Neuron (in vitro differentiated cells): Measurements from ENCODE around the gene RTCA.
"Not testable (repeated sequence)": the region's sequence is repeated elsewhere in the genome, so short reads cannot be mapped to it uniquely, and the experiment has no call there.

Source experiments
- H2AFZ ChIP-seq: one replicate; pipeline ENCODE4 v1.6.1; 2013; ENCODE audit warnings: low read depth, mild to moderate bottlenecking, inconsistent platforms, low read length, moderate library complexity
- H3K27me3 ChIP-seq: one replicate; pipeline ENCODE4 v1.6.1; 2013; ENCODE audit warnings: low read length; ENCODE audit not compliant: insufficient read depth
- H3K36me3 ChIP-seq: one replicate; pipeline ENCODE4 v1.6.1; 2013; ENCODE audit warnings: low read length; ENCODE audit not compliant: insufficient read depth
- H3K4me1 ChIP-seq: one replicate; pipeline ENCODE4 v1.6.1; 2013; ENCODE audit warnings: low read length; ENCODE audit not compliant: insufficient read depth
- H3K4me3 ChIP-seq: 2 replicates; pipeline ENCODE4 v1.5.1; 2013; ENCODE audit warnings: mild to moderate bottlenecking, low read length, moderate library complexity
- H3K9me3 ChIP-seq: one replicate; pipeline ENCODE4 v1.6.1; 2013; ENCODE audit warnings: low read length

The RTCA gene

GRCh38 chr1:100265931-100266740 is at the start of gene RTCA:
RTCA (plus strand) TSS chr1:100266216; CDS start chr1:100266376, 160 bp downstream.
- H3K4me1 ChIP-seq: peaks cover 4% of the 10 kb centered on the region
- no peaks in the 10 kb centered on the region for H3K27me3 ChIP-seq
- H3K36me3 ChIP-seq: peaks cover 34% of the 10 kb centered on the region
- H3K9me3 ChIP-seq: peaks cover 7% of the 10 kb centered on the region
- H2AFZ ChIP-seq: peak within 1 kb of the TSS; percentile 82
- H3K4me3 ChIP-seq: peak within 1 kb of the TSS; percentile 87

GRCh38 chr1:100217834-100218233 is 48.2 kb upstream of the RTCA start:
- no peaks in the 10 kb centered on the region for H3K4me1 ChIP-seq
- H3K36me3 ChIP-seq: peaks cover 43% of the 10 kb centered on the region
- no peaks in the 10 kb centered on the region for H3K9me3 ChIP-seq
- H3K4me3 ChIP-seq: no peak overlapping the region
- H3K27me3 ChIP-seq: no peaks in the 10 kb centered on the region
- H2AFZ ChIP-seq: no peak overlapping the region

- Histone ChIP-seq H2AFZ (no peak overlapping the region), H3K4me3 (no peak overlapping the region), H3K4me1 (no peaks in the 10 kb centered on the region), H3K36me3 (peaks cover 26% of the 10 kb centered on the region), H3K9me3 (no peaks in the 10 kb centered on the region), H3K27me3 (no peaks in the 10 kb centered on the region)
These were observed 46.6 kb upstream of the RTCA start for GRCh38 chr1:100219457-100219856.

GRCh38 chr1:100219883-100220282 is 46.1 kb upstream of the RTCA start:
- H3K36me3 ChIP-seq: peaks cover 23% of the 10 kb centered on the region

GRCh38 chr1:100222428-100222827 is 43.6 kb upstream of the RTCA start:
- Histone ChIP-seq H3K4me1 (no peaks in the 10 kb centered on the region), H3K4me3 (no peak overlapping the region), H2AFZ (no peak overlapping the region), H3K9me3 (no peaks in the 10 kb centered on the region), H3K27me3 (no peaks in the 10 kb centered on the region), H3K36me3 (peaks cover 17% of the 10 kb centered on the region)

More at GRCh38 chr1:100219883-100220282, 46.1 kb upstream of the RTCA start:
- no peaks in the 10 kb centered on the region for H3K27me3 ChIP-seq
- no peak overlapping the region for H2AFZ ChIP-seq
- no peaks in the 10 kb centered on the region for H3K9me3 ChIP-seq
- H3K4me1 ChIP-seq: no peaks in the 10 kb centered on the region
- no peak overlapping the region for H3K4me3 ChIP-seq

- H3K36me3 ChIP-seq: peaks cover 54% of the 10 kb centered on the region
- no peak overlapping the region for H2AFZ ChIP-seq
- H3K4me1 ChIP-seq: no peaks in the 10 kb centered on the region
- no peaks in the 10 kb centered on the region for H3K9me3 ChIP-seq
- no peaks in the 10 kb centered on the region for H3K27me3 ChIP-seq
- no peak overlapping the region for H3K4me3 ChIP-seq
These were observed 36.2 kb upstream of the RTCA start for GRCh38 chr1:100229681-100230443.

GRCh38 chr1:100230765-100231164 is 35.3 kb upstream of the RTCA start:
- H3K27me3 ChIP-seq: no peaks in the 10 kb centered on the region
- H3K36me3 ChIP-seq: peaks cover 54% of the 10 kb centered on the region
- H3K4me1 ChIP-seq: no peaks in the 10 kb centered on the region
- H3K4me3 ChIP-seq: no peak overlapping the region
- H2AFZ ChIP-seq: no peak overlapping the region
- H3K9me3 ChIP-seq: no peaks in the 10 kb centered on the region

GRCh38 chr1:100231721-100232120 is 34.3 kb upstream of the RTCA start:
- Histone ChIP-seq H3K9me3 (no peaks in the 10 kb centered on the region), H3K36me3 (peaks cover 60% of the 10 kb centered on the region), H3K4me1 (no peaks in the 10 kb centered on the region), H3K27me3 (no peaks in the 10 kb centered on the region), H3K4me3 (no peak overlapping the region), H2AFZ (no peak overlapping the region)

- H3K36me3 ChIP-seq: peaks cover 59% of the 10 kb centered on the region
- no peak overlapping the region for H2AFZ ChIP-seq
- no peak overlapping the region for H3K4me3 ChIP-seq
- H3K9me3 ChIP-seq: no peaks in the 10 kb centered on the region
- H3K27me3 ChIP-seq: no peaks in the 10 kb centered on the region
- no peaks in the 10 kb centered on the region for H3K4me1 ChIP-seq
These were observed 33.9 kb upstream of the RTCA start for GRCh38 chr1:100232156-100232555.

GRCh38 chr1:100233566-100233965 is 32.5 kb upstream of the RTCA start:
- not testable (repeated sequence) for H3K4me3 ChIP-seq, H2AFZ ChIP-seq, H3K9me3 ChIP-seq, H3K4me1 ChIP-seq, H3K27me3 ChIP-seq
- peaks cover 54% of the 10 kb centered on the region for H3K36me3 ChIP-seq

GRCh38 chr1:100234432-100234831 is 31.6 kb upstream of the RTCA start:
- H2AFZ ChIP-seq: no peak overlapping the region
- H3K9me3 ChIP-seq: no peaks in the 10 kb centered on the region
- no peak overlapping the region for H3K4me3 ChIP-seq
- H3K36me3 ChIP-seq: peaks cover 61% of the 10 kb centered on the region
- H3K27me3 ChIP-seq: no peaks in the 10 kb centered on the region
- no peaks in the 10 kb centered on the region for H3K4me1 ChIP-seq

GRCh38 chr1:100237091-100237490 is 28.9 kb upstream of the RTCA start:
- no peaks in the 10 kb centered on the region for H3K9me3 ChIP-seq
- no peak overlapping the region for H3K4me3 ChIP-seq
- H3K36me3 ChIP-seq: peaks cover 43% of the 10 kb centered on the region

GRCh38 chr1:100239961-100240360 is 26.1 kb upstream of the RTCA start:
- Histone ChIP-seq H3K27me3 (no peaks in the 10 kb centered on the region), H3K4me3 (no peak overlapping the region), H3K4me1 (no peaks in the 10 kb centered on the region), H3K36me3 (peaks cover 30% of the 10 kb centered on the region), H3K9me3 (no peaks in the 10 kb centered on the region), H2AFZ (no peak overlapping the region)

More at GRCh38 chr1:100237091-100237490, 28.9 kb upstream of the RTCA start:
- Histone ChIP-seq H3K27me3 (no peaks in the 10 kb centered on the region), H3K4me1 (no peaks in the 10 kb centered on the region), H2AFZ (no peak overlapping the region)
